LHCN-M2 (cell line): ENCODE results near the gene HOXD12. TPM values are rescaled to one million over a fixed set of nuclear protein-coding genes. Genes with fewer than 3 reads are reported as not detected.
A peak's percentile ranks its signal among the peaks of the same experiment; 100 is the strongest.

Experiments
- DNase-seq: peaks from one replicate; pipeline ENCODE4 v3.0.0-alpha.2; 2012; ENCODE audit warnings: low read depth
- total RNA-seq: library from RNA; depleted of rRNA; stranded (reverse); fragments of >200 nt; gene quantifications from 2 replicates; pipeline ENCODE4 v1.2.3, GENCODE V29; 2014

HOXD12 gene
- total RNA-seq, 1 experiment from 2014 or later = not detected

GRCh38 chr2:176105078-176105729, 5.6 kb downstream of the HOXD12 start:
- no peak for DNase-seq

- DNase-seq = no peak
These were observed 6.4 kb downstream of the HOXD12 start for GRCh38 chr2:176105730-176106580.

GRCh38 chr2:176106581-176107539, 7.3 kb downstream of the HOXD12 start, which contains the start of gene HOXD11:
Gene HOXD11 (plus strand): TSS chr2:176107280. CDS start chr2:176107356, 76 bp downstream.
- no peak for DNase-seq

GRCh38 chr2:176107731-176108181, 8.2 kb downstream of the HOXD12 start:
- DNase-seq = no peak

- no peak for DNase-seq
These were observed 9.8 kb downstream of the HOXD12 start for GRCh38 chr2:176109192-176109901.

- no peak for DNase-seq
These were observed 10.4 kb downstream of the HOXD12 start for GRCh38 chr2:176109946-176110345.

- no peak for DNase-seq
These were observed 11.1 kb downstream of the HOXD12 start for GRCh38 chr2:176110415-176111308.

- peak; percentile 26 for DNase-seq
These were observed 11.7 kb downstream of the HOXD12 start for GRCh38 chr2:176111309-176111663.

GRCh38 chr2:176111846-176112374, 12.3 kb downstream of the HOXD12 start:
- DNase-seq = no peak

- no peak for DNase-seq
These were observed 13.0 kb downstream of the HOXD12 start for GRCh38 chr2:176112375-176113302.

GRCh38 chr2:176114120-176114929, 14.7 kb downstream of the HOXD12 start:
- no peak for DNase-seq

- no peak for DNase-seq
These were observed 15.5 kb downstream of the HOXD12 start for GRCh38 chr2:176114930-176115625.

- DNase-seq = no peak
These were observed 16.6 kb downstream of the HOXD12 start, which contains the start of gene HOXD10 for GRCh38 chr2:176115883-176116813. Gene HOXD10 (plus strand): TSS chr2:176116778. CDS start chr2:176116834, 56 bp downstream.

GRCh38 chr2:176117162-176117822, 17.7 kb downstream of the HOXD12 start:
- DNase-seq = no peak

GRCh38 chr2:176117823-176118371, 18.3 kb downstream of the HOXD12 start:
- DNase-seq = no peak
